ENCODE measurements around the gene NIPBL. TPM values are rescaled to one million over a fixed set of nuclear protein-coding genes. Genes with fewer than 3 reads are reported as not detected.
"Not testable (repeated sequence)": the region's sequence is repeated elsewhere in the genome, so short reads cannot be mapped to it uniquely, and the experiment has no call there.

Gene NIPBL
- polyA plus RNA-seq, 3 donors: 67.8 to 83.9 (median 75.5) TPM

DNA sequence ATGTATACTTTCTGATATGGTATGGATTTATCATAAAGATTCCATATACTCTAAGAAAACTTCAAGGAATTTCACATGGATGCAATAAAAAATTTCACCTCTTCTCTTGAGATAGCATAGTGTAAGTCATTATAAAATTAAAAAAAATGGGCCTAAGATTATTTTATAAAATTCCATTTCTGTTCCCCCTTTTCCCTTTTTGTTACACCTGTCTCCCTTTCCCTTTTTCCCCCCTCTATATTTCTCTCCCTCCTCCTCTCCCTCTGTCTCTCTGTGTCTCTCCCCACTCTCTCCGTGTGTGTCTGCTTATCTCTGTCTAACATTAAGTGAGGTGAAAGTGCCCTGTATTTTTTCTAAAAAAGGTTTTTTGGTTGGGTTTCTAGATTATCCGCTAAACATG is 180.2 kb downstream of the NIPBL start:
- DNase-seq (ENCODE audit: extremely low read depth in 1 of 11, low read depth in 9 of 11, low spot score in 4 of 11): no peak

DNA sequence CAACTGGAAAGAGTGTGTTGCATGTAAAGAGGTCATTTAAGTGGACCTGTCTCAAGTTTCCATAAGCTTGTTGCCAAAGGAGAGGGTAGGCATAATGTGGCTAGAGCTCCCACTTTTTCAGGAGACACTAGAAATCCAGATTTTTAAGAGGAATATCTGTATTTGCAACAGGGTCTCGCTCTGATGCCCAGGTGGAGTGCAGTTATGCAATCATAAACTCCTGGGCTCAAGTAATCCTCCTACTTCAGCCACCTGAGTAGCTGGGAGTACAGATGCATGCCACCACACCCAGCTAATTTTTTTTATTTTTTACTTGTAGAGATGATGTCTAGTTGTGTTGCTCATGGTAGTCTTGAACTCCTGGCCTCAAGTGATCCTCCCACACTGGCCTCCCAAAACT is 183.5 kb downstream of the NIPBL start:
- DNase-seq (ENCODE audit: extremely low read depth in 1 of 11, low read depth in 9 of 11, low spot score in 4 of 11): no peak

DNA sequence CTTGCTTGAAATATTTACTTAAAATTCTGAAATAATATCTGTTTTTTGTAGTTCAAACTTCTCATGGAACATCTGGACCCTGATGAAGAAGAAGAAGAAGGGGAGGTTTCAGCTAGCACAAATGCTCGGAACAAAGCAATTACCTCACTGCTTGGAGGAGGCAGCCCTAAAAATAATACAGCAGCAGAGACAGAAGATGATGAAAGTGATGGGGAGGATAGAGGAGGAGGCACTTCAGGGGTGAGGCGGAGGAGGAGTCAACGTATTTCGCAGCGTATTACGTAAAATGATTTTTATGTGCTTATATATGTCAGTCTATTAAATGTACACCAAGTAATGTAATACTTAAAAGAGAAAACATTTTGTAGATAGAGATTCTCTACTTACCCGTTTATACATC is 187.2 kb downstream of the NIPBL start:
- DNase-seq (ENCODE audit: extremely low read depth in 1 of 11, low read depth in 9 of 11, low spot score in 4 of 11): no peak

DNA sequence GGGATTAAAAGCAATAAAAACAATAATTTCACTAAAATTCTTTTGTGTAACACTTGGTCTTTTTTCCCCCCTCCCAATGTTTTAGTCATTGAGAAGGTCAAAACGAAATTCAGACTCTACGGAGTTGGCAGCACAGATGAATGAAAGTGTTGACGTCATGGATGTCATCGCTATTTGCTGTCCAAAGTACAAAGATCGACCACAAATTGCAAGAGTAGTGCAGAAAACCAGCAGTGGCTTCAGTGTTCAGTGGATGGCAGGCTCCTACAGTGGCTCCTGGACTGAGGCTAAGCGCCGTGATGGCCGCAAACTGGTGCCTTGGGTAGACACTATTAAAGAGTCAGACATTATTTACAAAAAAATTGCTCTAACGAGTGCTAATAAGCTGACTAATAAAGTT is 187.9 kb downstream of the NIPBL start:
- no peak for DNase-seq (ENCODE audit: extremely low read depth in 1 of 11, low read depth in 9 of 11, low spot score in 4 of 11)

DNA sequence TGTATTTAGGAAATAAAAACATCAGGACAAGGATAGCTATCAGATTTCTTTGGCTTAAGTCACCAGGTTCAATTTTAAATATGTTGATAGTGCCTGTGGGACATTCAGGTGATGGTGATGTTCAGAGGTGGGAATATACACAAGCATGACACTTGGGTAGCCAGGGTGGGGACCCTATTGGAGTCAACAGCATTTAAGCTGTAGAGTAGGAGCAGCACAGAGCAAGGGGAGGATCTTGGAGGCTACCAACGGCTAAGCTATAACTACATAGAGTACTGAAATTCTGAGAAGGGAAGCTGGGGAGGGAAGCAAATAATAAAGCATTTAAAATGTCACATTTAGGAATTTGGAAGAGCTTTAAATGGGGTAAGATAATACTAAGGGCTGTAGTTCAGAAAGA is 194.9 kb downstream of the NIPBL start:
- no peak for DNase-seq (ENCODE audit: extremely low read depth in 1 of 11, low read depth in 9 of 11, low spot score in 4 of 11)

DNA sequence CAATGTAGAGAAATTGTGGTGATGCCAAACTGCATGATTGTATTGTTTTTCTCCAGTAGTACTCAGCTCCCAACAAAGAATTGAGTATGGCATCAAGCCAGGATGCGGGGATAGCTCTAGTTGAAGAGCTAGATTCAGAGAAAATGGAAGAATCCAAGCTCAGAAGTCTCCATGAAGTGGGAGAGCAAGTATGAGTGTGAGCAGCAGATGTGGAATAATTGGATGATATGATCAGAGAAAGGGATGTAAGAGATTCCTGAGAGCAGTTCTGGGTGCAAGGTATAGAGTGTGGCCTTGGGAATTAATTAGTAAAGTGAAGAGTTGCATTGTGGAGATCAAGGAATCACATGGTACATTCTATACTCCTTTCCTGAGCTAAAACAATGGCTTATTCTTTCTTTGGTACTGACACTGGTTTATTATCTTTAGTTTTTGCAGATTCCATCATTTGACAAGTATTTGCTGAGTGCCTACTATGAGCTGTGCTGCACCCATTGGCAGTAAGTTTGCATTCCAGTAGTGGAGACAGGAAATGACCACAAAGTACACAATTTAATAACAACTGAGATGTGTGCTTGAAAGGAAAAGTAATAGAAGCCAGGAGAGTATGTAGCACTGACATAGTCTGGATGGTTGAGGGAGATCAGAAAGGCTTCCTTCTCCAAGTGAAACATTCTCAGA is 195.5 kb downstream of the NIPBL start:
- DNase-seq (ENCODE audit: extremely low read depth in 1 of 11, low read depth in 9 of 11, low spot score in 4 of 11): no peak

DNA sequence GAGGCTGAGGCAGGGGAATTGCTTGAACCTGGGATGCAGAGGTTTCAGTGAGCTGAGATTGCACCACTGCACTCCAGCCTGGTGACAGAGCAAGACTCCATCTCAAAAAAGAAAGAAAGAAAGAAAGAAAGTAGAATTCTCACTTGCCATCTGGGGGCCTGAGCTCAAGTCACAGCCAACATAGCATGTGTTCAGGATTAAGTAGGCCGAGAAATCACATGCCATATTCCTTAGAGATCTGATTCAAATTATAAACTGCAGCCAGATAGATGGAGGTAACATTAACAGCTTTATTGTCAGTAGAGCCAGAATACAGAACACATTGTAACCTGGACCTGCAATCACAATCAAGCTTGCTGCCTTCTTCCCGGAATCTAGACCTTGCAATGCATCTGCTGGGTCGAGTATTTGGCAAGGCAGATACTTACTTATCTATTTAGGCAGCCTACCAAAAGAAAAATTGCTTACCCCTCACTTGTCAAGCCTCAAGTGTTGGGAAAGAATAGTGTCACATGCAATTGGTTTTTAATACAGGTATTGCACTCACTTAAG is 198.9 kb downstream of the NIPBL start:
- DNase-seq (ENCODE audit: extremely low read depth in 1 of 11, low read depth in 9 of 11, low spot score in 4 of 11): no peak

DNA sequence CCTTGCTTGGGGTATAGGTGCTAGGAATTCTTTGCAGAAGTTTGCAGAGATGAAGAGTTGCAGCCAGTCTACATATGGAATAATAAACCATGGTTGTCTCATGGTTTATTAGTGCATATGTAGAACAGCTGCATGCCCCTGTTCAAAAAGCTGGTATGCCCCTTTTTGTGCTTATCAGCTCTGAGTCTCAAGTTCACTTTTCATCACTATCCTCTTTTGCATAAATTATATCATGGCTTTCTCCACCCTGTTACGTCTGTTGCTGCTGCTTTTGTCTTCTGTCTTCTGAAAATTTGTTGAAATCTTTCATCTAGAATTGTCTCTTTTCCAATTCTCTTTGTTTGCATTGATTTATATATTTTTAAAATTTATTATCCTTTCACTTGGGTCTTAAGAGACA is 200.6 kb downstream of the NIPBL start:
- DNase-seq (ENCODE audit: extremely low read depth in 1 of 11, low read depth in 9 of 11, low spot score in 4 of 11): no peak

DNA sequence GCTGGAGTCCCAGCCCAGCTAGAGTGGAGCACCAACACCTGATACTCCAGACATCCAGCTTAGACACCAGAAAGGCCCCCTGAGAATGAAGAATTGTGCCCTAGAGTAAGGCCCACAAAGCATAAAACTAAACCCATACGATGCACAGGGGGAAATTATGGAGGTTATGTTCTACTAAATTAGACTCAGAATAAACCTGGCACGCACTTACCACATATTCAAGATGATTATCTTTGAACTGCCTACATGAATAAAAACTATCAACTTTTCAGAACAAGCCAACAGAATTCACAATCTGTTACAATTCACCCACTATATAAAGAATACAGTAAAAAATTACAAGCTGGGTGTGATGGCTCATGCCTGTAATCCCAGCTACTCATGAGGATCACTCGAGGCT is 204.1 kb downstream of the NIPBL start:
- no peak for DNase-seq (ENCODE audit: extremely low read depth in 1 of 11, low read depth in 9 of 11, low spot score in 4 of 11)

DNA sequence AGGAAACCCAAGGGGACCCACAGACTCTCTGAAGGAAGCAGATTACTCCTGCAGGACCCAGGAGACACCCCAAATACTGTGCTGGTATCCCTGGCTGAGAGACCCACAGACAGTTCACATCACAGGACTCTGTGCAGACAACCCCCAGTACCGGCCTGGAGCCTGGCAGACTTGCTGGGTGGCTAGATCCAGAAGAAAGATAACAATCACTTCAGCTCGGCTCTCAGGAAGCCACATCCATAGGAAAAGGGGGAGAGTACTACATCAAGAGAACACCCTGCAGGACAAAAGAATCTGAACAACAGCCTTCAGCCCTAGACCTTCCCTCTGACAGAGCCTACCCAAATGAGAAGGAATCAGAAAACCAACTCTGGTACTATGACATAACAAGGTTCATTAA is 206.4 kb downstream of the NIPBL start:
- not testable (repeated sequence) for DNase-seq (ENCODE audit: extremely low read depth in 1 of 11, low read depth in 9 of 11, low spot score in 4 of 11)

DNA sequence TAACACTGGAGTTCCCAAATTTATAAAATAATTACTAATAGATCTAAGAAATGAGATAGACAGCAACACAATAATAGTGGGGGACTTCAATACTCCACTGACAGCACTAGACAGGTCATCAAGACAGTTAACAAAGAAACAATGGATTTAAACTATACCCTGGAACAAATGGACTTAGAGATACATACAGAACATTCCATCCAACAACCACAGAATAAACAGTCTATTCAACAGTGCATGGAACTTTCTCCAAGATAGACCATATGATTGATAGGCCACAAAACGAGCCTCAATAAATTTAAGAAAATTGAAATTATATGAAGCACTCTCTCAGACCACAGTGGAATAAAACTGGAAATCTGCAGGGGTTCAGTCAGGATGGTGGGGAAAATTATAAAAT is 209.5 kb downstream of the NIPBL start:
- not testable (repeated sequence) for DNase-seq (ENCODE audit: extremely low read depth in 1 of 11, low read depth in 9 of 11, low spot score in 4 of 11)

DNA sequence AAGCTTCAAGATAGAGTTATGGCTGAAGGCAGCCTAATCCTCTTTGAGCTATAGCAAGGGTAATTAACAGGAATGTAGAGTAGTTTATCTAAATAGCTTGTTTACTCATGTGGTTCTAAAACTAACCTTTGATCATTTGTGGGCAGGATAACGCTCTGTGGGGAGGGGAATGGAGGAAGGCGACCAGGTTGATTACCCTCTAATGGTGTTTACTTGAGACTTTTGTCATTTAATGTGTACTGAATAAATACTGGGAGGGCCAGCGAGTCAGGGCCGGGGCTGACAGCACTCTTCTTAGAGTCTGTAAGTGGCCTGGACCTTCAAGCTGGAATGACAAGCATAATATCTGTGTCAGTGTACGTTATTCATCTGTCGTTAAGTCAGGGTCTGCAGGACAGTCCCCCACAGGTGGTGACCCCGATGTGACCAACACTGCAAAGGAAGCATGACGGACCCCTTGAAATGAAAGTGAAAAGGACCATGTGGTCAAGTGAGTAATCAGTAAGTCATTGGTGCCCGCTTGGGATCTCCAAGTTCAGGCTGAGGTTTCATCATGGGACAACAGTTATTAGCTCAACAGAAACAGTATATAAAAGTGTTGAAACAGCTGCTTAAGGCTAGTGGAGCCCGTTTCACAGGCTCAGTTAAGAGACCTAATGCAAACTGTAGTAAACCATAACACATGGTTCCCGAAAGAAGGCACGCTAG is 210.1 kb downstream of the NIPBL start:
- no peak for DNase-seq (ENCODE audit: extremely low read depth in 1 of 11, low read depth in 9 of 11, low spot score in 4 of 11)

DNA sequence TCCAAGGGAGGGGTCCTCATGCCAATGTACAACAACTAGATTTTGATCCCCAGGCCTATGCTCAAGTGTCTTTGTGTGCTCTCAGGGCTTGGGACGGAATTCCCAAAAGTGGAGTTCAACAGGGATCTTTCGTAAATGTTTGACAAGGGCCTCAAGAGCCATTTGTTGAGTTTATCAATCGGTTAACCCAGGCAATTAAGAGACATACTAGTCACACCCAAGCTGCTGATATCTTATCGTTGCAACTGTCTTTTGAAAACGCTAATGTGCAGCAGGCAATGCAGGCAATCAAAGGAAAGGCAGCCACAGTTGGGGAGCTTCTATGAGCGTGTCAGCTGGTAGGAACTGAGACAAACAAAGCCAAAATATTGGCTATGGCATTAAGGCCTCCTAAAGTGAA is 211.4 kb downstream of the NIPBL start:
- no peak for DNase-seq (ENCODE audit: extremely low read depth in 1 of 11, low read depth in 9 of 11, low spot score in 4 of 11)

DNA sequence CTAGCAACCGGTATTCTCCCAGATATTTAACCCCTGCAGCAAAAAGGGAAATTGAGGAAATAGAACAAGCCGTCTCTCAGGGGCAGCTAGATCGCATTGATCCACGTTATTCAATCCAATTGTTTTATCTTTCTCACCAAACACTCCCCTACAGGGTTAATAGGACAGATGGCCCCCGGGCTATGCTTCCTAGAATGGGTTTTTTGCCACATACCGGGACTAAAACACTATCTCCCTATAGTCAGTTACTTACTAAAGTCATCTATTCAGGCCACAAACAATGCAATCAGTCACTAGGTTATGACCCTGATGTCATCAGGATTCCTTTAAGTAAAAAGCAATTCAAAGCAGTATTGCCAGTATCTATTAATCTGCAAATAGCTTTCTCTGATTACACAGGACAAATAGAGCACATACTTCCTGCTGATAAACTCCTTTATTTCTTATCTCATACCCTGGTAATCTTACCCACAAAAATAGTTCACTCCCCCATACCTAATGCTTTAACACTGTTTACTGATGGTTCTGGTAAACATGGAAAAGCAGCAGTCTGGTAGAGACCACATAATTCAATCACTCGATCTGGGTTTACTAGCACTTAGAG is 213.7 kb downstream of the NIPBL start:
- DNase-seq (ENCODE audit: extremely low read depth in 1 of 11, low read depth in 9 of 11, low spot score in 4 of 11): no peak

DNA sequence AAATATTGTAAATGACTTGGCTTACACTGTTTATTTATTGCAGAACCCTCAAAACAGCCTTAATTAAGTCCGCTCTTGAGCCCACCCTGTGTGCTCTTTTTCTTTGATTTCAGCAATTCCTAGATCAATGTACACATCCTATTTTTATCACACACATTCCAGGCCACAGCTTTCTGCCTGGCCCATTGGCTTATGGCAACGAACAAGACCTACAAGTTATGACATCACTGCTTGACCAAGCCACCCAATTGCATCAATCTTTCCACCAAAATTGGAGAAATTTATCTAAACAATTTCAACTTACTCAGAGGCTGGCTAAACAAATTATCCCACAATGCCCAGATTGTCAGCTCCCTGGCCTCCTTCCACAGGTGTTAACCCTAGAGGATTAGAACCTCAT is 214.2 kb downstream of the NIPBL start:
- DNase-seq (ENCODE audit: extremely low read depth in 1 of 11, low read depth in 9 of 11, low spot score in 4 of 11): no peak

DNA sequence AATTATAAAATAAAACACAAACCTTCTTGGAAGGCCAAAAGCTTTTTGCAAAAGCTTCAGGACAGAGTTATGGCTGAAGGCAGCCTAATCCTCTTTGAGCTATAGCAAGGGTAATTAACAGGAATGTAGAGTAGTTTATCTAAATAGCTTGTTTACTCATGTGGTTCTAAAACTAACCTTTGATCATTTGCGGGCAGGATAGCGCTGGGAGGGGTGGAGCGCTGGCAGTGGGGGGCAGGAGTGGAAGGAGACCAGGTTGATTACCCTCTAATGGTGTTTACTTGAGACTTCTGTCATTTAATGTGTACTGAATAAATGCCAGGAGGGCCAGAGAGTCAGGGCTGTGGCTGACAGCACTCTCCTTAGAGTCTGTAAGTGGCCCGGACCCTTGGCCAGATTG is 217.2 kb downstream of the NIPBL start:
- DNase-seq (ENCODE audit: extremely low read depth in 1 of 11, low read depth in 9 of 11, low spot score in 4 of 11): not testable (repeated sequence)

DNA sequence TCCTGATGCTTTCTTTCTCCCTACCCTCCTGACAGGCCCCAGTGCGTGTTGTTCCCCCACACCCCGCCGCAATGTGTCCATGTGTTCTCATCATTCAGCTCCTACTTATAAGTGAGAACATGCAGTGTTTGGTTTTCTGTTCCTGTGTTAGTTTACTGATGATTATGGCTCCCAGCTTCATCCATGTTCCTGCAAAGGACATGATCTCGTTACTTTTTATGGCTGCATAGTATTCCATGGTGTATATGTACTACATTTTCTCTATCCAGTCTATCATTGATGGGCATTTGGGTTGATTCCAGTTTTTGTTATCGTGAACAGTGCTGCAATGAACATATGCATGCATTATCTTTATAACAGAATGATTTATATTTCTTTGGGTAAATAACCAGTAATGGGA is 222.7 kb downstream of the NIPBL start:
- not testable (repeated sequence) for DNase-seq (ENCODE audit: extremely low read depth in 1 of 11, low read depth in 9 of 11, low spot score in 4 of 11)

DNA sequence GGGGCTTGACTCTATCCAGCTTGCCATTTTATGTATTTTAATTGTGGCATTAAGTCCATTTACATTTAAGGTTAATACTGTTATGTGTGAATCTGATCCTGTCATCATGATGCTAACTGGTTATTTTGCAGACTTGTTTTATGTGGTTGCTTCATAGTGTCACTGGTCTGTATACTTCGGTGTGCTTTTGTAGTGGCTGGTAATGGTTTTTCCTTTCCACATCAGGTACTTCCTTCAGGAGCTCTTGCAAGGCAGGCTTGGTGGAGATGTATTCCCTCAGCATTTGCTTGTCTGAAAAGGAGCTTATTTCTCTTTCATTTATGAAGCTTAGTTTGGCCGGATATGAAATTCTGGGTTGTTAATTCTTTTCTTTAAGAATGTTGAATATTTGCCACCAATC is 226.7 kb downstream of the NIPBL start:
- no peak for DNase-seq (ENCODE audit: extremely low read depth in 1 of 11, low read depth in 9 of 11, low spot score in 4 of 11)

DNA sequence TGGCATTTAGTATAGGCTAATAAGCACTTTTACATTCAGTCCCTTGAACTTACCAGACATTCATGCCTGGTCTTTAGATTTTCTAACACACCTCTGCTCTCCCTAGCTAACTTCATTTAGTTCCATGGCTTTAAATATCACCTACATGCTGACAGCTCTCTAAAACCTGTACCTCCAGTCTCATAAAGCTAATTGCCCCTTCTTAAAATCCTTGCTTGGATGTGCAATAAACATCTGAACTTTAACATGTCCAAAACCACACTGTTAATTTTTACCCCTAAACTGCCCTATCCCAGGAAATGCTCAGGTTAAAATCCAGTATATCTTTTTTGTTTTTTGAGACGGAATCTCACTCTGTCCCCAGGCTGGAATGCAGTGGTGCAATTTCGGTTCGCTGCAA is 232.8 kb downstream of the NIPBL start:
- no peak for DNase-seq (ENCODE audit: extremely low read depth in 1 of 11, low read depth in 9 of 11, low spot score in 4 of 11)

DNA sequence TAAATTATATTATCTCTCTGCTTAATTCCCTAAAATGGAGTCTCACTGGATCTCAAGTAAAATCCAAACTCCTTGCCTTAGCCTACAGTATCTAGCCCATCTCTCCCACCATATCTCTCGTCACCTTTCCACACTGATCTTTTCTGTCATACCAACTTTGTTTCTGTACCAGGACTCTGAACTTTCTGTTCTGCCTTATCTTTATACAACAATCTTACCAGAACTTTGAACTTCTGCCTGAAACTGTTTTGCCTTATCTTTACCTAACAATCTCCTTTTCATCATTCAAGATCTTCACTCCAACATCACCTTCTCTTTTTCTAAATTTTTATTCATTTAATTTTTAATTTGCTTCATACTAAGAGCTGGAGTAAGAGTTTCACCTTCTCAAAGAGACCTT is 233.6 kb downstream of the NIPBL start:
- no peak for DNase-seq (ENCODE audit: extremely low read depth in 1 of 11, low read depth in 9 of 11, low spot score in 4 of 11)
